GM12878 (cell line): ENCODE results near the gene FASTK. TPM values are rescaled to one million over a fixed set of nuclear protein-coding genes. Genes with fewer than 3 reads are reported as not detected.

Experiments
- BRCA1 ChIP-seq: IDR thresholded peaks from 2 replicates; pipeline ENCODE4 v1.6.1; 2011; ENCODE audit warnings: low read depth, low read length, improper control_type of control experiment
- IKZF1 ChIP-seq: fragments of 450-650 bp; conservative IDR thresholded peaks from 2 replicates; pipeline ENCODE4 v1.6.1; 2017; ENCODE audit warnings: antibody characterized with exemption, mild to moderate bottlenecking
- PAX8 ChIP-seq: fragments of 450-650 bp; IDR thresholded peaks from 2 replicates; pipeline ENCODE4 v1.6.1; 2017; ENCODE audit warnings: mild to moderate bottlenecking, moderate library complexity
- RELA ChIP-seq: fragments of 450-650 bp; IDR thresholded peaks from 2 replicates; pipeline ENCODE4 v1.8.0; 2014; ENCODE audit warnings: borderline replicate concordance; ENCODE audit not compliant: partially characterized antibody
- TCF3 ChIP-seq: IDR thresholded peaks from 2 replicates; pipeline ENCODE4 v1.6.1; 2012; ENCODE audit warnings: low read depth, mild to moderate bottlenecking, low read length, borderline replicate concordance; ENCODE audit not compliant: insufficient read depth
- polyA plus RNA-seq, 11 experiments: library from polyadenylated mRNA; depleted of rRNA in 4 of 11; unstranded in 6 of 11; stranded (reverse) in 5 of 11; fragments of >200 nt; fragmentation: Nextera tagmentation in 4 of 11; fragmentation: Illumina TruSeq in 1 of 11; extraction: Ambion mirVana in 4 of 11; extraction: Trizol in 1 of 11; gene quantifications; 1 replicate in 1 of 11; 2 replicates in 10 of 11; pipeline versions ENCODE4 v1.2.1 to v1.2.3, GENCODE V29; 2011 to 2016; ENCODE audit warnings: inconsistent platforms in 2 of 11, missing spikeins in 2 of 11, low read depth in 1 of 11
- total RNA-seq, 4 experiments: library from RNA; depleted of rRNA in 3 of 4; stranded (reverse); fragments of >200 nt in 3 of 4; fragmentation: Illumina TruSeq in 1 of 4; extraction: Trizol in 1 of 4; gene quantifications; 2 replicates each; pipeline versions ENCODE4 v1.2.1 to v1.2.3, GENCODE V29; 2013 to 2021
- TF ChIP-seq, protein P1 (sequence below): IDR thresholded peaks from 2 replicates; pipeline ENCODE4 v1.6.1; 2012; ENCODE audit warnings: improper control_type of control experiment, low read depth, low read length; ENCODE audit not compliant: insufficient replicate concordance
- TF ChIP-seq, protein P2 (sequence below): IDR thresholded peaks from 2 replicates; pipeline ENCODE4 v1.6.1; 2012; ENCODE audit warnings: low read length, inconsistent platforms
- TF ChIP-seq, protein P3 (sequence below): fragments of 450-650 bp; IDR thresholded peaks from 2 replicates; pipeline ENCODE4 v1.6.1; 2017; ENCODE audit warnings: mild to moderate bottlenecking, moderate library complexity
- TF ChIP-seq, protein P4 (sequence below): IDR thresholded peaks from 2 replicates; pipeline ENCODE4 v1.6.1; 2012; ENCODE audit warnings: low read depth, low read length, improper control_type of control experiment

FASTK gene
- total and polyA plus RNA-seq, 10 of the 15 experiments (the other 5 are each of a cell fraction or from before 2014, with no cell fraction given) = 0.19 to 102 (median 54.5) TPM

DNA sequence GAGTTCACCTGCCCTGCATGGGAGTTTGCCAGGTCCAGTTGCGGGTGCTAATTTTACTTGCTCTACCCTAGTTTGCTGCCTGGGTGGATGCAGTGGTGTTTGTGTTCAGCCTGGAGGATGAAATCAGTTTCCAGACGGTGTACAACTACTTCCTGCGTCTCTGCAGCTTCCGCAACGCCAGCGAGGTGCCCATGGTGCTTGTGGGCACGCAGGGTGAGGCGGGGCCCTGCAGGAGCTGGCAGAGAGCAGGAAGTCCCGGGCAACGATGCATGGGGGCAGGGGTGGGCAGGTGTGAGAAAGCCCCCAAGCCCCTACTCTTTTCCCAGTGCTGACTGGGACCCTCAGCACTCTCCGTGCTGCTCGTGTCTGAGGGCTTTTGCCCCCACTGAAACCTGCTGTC is 37.0 kb upstream of the FASTK start (continued):
- TF ChIP-seq, protein P1, sequence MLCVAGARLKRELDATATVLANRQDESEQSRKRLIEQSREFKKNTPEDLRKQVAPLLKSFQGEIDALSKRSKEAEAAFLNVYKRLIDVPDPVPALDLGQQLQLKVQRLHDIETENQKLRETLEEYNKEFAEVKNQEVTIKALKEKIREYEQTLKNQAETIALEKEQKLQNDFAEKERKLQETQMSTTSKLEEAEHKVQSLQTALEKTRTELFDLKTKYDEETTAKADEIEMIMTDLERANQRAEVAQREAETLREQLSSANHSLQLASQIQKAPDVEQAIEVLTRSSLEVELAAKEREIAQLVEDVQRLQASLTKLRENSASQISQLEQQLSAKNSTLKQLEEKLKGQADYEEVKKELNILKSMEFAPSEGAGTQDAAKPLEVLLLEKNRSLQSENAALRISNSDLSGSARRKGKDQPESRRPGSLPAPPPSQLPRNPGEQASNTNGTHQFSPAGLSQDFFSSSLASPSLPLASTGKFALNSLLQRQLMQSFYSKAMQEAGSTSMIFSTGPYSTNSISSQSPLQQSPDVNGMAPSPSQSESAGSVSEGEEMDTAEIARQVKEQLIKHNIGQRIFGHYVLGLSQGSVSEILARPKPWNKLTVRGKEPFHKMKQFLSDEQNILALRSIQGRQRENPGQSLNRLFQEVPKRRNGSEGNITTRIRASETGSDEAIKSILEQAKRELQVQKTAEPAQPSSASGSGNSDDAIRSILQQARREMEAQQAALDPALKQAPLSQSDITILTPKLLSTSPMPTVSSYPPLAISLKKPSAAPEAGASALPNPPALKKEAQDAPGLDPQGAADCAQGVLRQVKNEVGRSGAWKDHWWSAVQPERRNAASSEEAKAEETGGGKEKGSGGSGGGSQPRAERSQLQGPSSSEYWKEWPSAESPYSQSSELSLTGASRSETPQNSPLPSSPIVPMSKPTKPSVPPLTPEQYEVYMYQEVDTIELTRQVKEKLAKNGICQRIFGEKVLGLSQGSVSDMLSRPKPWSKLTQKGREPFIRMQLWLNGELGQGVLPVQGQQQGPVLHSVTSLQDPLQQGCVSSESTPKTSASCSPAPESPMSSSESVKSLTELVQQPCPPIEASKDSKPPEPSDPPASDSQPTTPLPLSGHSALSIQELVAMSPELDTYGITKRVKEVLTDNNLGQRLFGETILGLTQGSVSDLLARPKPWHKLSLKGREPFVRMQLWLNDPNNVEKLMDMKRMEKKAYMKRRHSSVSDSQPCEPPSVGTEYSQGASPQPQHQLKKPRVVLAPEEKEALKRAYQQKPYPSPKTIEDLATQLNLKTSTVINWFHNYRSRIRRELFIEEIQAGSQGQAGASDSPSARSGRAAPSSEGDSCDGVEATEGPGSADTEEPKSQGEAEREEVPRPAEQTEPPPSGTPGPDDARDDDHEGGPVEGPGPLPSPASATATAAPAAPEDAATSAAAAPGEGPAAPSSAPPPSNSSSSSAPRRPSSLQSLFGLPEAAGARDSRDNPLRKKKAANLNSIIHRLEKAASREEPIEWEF = no peak
- TF ChIP-seq TCF3 = no peak
- TF ChIP-seq RELA = no peak
- no peak for TF ChIP-seq PAX8
- TF ChIP-seq, protein P2, sequence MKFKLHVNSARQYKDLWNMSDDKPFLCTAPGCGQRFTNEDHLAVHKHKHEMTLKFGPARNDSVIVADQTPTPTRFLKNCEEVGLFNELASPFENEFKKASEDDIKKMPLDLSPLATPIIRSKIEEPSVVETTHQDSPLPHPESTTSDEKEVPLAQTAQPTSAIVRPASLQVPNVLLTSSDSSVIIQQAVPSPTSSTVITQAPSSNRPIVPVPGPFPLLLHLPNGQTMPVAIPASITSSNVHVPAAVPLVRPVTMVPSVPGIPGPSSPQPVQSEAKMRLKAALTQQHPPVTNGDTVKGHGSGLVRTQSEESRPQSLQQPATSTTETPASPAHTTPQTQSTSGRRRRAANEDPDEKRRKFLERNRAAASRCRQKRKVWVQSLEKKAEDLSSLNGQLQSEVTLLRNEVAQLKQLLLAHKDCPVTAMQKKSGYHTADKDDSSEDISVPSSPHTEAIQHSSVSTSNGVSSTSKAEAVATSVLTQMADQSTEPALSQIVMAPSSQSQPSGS = no peak
- TF ChIP-seq, protein P3, sequence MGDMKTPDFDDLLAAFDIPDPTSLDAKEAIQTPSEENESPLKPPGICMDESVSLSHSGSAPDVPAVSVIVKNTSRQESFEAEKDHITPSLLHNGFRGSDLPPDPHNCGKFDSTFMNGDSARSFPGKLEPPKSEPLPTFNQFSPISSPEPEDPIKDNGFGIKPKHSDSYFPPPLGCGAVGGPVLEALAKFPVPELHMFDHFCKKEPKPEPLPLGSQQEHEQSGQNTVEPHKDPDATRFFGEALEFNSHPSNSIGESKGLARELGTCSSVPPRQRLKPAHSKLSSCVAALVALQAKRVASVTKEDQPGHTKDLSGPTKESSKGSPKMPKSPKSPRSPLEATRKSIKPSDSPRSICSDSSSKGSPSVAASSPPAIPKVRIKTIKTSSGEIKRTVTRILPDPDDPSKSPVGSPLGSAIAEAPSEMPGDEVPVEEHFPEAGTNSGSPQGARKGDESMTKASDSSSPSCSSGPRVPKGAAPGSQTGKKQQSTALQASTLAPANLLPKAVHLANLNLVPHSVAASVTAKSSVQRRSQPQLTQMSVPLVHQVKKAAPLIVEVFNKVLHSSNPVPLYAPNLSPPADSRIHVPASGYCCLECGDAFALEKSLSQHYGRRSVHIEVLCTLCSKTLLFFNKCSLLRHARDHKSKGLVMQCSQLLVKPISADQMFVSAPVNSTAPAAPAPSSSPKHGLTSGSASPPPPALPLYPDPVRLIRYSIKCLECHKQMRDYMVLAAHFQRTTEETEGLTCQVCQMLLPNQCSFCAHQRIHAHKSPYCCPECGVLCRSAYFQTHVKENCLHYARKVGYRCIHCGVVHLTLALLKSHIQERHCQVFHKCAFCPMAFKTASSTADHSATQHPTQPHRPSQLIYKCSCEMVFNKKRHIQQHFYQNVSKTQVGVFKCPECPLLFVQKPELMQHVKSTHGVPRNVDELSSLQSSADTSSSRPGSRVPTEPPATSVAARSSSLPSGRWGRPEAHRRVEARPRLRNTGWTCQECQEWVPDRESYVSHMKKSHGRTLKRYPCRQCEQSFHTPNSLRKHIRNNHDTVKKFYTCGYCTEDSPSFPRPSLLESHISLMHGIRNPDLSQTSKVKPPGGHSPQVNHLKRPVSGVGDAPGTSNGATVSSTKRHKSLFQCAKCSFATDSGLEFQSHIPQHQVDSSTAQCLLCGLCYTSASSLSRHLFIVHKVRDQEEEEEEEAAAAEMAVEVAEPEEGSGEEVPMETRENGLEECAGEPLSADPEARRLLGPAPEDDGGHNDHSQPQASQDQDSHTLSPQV = no peak
- TF ChIP-seq IKZF1 = no peak
- TF ChIP-seq, protein P4, sequence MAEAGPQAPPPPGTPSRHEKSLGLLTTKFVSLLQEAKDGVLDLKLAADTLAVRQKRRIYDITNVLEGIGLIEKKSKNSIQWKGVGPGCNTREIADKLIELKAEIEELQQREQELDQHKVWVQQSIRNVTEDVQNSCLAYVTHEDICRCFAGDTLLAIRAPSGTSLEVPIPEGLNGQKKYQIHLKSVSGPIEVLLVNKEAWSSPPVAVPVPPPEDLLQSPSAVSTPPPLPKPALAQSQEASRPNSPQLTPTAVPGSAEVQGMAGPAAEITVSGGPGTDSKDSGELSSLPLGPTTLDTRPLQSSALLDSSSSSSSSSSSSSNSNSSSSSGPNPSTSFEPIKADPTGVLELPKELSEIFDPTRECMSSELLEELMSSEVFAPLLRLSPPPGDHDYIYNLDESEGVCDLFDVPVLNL = no peak
- TF ChIP-seq BRCA1 = no peak
